ENCODE results near the gene VEGFB. TPM values are rescaled to one million over a fixed set of nuclear protein-coding genes. Genes with fewer than 3 reads are reported as not detected.

The VEGFB gene
- total RNA-seq, 1 experiment from 2014 or later = 61.7 TPM

DNA sequence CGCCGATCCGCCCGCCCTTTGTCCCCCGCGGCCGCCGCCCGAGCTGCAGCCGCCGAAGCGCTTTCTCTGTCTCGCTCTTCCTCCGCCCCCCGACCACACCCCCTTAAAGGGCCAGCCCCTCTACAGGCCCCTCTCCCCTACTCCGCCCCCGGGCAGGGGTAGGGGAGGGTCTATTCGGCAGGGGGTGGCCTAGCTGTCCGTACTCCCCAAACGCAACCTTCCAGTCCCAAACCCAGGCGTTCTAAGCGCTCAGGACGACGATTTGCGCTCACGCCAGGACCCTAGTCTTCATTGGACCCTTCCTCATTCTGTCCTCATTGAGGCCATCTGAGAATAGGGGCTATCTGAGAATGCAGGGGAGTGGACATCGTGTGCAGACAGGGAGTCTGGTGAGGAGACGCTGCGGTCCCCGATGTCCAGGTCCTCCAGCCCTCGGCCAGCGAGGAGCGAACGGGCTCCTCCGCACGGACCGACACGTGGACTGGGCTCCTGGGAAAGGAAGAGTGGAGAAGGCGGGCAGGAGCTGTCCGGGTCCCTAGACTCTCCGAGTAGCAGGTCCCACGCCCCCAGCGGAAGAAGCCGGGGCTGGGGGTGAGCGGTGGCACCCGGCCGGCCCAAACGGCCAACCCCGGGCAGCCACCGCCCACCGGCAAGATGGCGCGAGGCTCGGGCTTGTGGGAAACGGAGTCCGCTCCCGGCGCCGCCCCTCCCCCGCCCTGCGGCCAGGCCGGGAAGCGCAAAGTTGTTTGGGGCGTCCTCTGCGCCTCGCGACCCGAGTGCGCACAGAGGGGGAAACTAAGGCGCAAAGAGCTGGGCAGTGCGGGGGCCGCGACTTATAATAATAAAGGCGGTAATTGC is 12.7 kb downstream of the VEGFB start, which contains the start of gene PPP1R14B:
TSS of gene PPP1R14B (minus strand) at position 73 of the 858 bp plus-strand sequence. CDS start 270 bp downstream, outside the sequence.
- peak within 1 kb of the TSS; percentile 97 for H3K4me3 Mint-ChIP-seq (ENCODE audit: unreplicated experiment)
- intact Hi-C loops (cut with micrococcal nuclease; ENCODE audit: unreplicated experiment) = no loop called here
- Histone ChIP-seq H3K9me3 (no peaks in the 10 kb centered on the region), H3K4me3 (ENCODE audit: low read depth, low read length) (peak within 1 kb of the TSS; percentile 91), H3K36me3 (ENCODE audit: control insufficient read depth, insufficient read depth, low read length) (0 out of 2 replicates have a peak, but pooled peaks cover 3% of the 10 kb centered on the region), H3K27me3 (replicated peaks; ENCODE audit: control insufficient read depth, insufficient read depth, low read length) (no peaks in the 10 kb centered on the region), H3K4me1 (peaks cover 32% of the 10 kb centered on the region)
- TF ChIP-seq, protein P1, sequence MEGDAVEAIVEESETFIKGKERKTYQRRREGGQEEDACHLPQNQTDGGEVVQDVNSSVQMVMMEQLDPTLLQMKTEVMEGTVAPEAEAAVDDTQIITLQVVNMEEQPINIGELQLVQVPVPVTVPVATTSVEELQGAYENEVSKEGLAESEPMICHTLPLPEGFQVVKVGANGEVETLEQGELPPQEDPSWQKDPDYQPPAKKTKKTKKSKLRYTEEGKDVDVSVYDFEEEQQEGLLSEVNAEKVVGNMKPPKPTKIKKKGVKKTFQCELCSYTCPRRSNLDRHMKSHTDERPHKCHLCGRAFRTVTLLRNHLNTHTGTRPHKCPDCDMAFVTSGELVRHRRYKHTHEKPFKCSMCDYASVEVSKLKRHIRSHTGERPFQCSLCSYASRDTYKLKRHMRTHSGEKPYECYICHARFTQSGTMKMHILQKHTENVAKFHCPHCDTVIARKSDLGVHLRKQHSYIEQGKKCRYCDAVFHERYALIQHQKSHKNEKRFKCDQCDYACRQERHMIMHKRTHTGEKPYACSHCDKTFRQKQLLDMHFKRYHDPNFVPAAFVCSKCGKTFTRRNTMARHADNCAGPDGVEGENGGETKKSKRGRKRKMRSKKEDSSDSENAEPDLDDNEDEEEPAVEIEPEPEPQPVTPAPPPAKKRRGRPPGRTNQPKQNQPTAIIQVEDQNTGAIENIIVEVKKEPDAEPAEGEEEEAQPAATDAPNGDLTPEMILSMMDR (IDR thresholded peaks at IDR 0.05; ENCODE audit: insufficient read depth in 1 of 2, low read depth in 1 of 2, low read length in 1 of 2, severe bottlenecking in 1 of 2, unreplicated experiment in 1 of 2) = no peak
- BruUV-seq (replicated peaks) = no TSS peak
- ChIA-PET POLR2A (interaction anchor here (0.5 to 2.0 kb wide), 3 partner anchors 22 to 71 kb away, joined by 3 to 22 read pairs (median 4); partner anchors contain the start of genes PRDX5 and TRMT112), CTCF (interaction anchor here (0.6 to 1.5 kb wide), 7 partner anchors 10 to 1028 kb away, joined by 3 to 5 read pairs (median 3); partner anchors contain the start of gene NAA40)
- H3K4me1 Mint-ChIP-seq (ENCODE audit: low read depth, unreplicated experiment) = peaks cover 20% of the 10 kb centered on the region
- H3K9me3 Mint-ChIP-seq (ENCODE audit: unreplicated experiment) = no peaks in the 10 kb centered on the region
- DNase-seq = peak; percentile 92 to 95
- peak within 1 kb of the TSS; percentile 90 for H3K27ac Mint-ChIP-seq (ENCODE audit: unreplicated experiment)
- no peaks in the 10 kb centered on the region for H3K27me3 Mint-ChIP-seq (ENCODE audit: insufficient read depth, unreplicated experiment)
- H3K36me3 Mint-ChIP-seq (ENCODE audit: insufficient read depth, unreplicated experiment) = peaks cover 52% of the 10 kb centered on the region

DNA sequence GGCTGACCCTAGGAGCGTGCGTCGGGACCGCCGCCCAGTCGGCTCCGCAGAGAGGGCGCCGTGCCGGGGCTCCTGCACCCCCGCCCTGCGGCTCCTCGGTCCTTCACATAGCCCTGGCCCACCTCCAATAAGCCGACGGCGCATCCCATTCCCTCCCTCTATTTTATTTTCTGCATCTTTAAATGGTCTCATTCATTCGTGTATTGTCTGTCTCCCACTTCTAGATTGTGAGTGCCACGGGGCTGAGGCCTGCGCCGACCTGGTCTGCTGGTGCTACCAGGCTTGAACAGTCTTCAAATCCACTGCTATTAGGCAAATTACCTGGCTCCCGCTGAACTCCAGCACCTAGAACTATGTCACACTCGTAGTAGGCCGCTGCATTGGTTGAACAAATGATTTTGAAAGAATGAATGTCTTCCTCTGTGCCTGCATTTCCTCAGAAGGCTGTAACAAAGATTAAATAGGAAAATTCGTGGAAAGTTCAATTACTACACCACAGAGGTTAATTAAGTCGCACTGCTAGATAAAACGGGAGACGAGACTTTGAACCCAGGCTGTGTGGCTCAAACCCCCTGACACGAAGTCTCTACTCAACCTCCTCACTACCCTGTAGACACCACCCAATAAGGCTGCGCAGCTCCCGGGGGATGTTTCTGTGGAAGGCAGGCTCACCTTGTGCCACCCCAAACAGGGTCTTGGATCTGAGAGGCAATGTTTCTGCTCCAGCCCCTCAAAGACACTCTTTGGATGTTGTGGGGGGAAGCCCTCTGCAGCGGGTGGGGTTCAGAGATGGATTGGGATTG is 13.5 kb downstream of the VEGFB start:
- Histone ChIP-seq H3K4me3 (ENCODE audit: low read depth, low read length) (peak overlapping the region; percentile 91), H3K27me3 (replicated peaks; ENCODE audit: control insufficient read depth, insufficient read depth, low read length) (no peaks in the 10 kb centered on the region), H3K4me1 (peaks cover 27% of the 10 kb centered on the region), H3K9me3 (no peaks in the 10 kb centered on the region), H3K36me3 (ENCODE audit: control insufficient read depth, insufficient read depth, low read length) (0 out of 2 replicates have a peak, but pooled peaks cover 3% of the 10 kb centered on the region)
- no peak for DNase-seq
- H3K36me3 Mint-ChIP-seq (ENCODE audit: insufficient read depth, unreplicated experiment) = peaks cover 49% of the 10 kb centered on the region
- TF ChIP-seq, protein P1 (IDR thresholded peaks at IDR 0.05; ENCODE audit: insufficient read depth in 1 of 2, low read depth in 1 of 2, low read length in 1 of 2, severe bottlenecking in 1 of 2, unreplicated experiment in 1 of 2) = no peak
- POLR2A ChIA-PET = interaction anchor here (2.0 kb wide), 1 partner anchor 21 kb away, joined by 22 read pairs; no protein-coding TSS in a partner anchor
- BruUV-seq (replicated peaks) = no TSS peak
- no peaks in the 10 kb centered on the region for H3K27me3 Mint-ChIP-seq (ENCODE audit: insufficient read depth, unreplicated experiment)
- CTCF ChIA-PET = interaction anchor here (0.9 kb wide), 1 partner anchor 57 kb away, joined by 3 read pairs; no protein-coding TSS in a partner anchor
- intact Hi-C loops (cut with micrococcal nuclease; ENCODE audit: unreplicated experiment) = no loop called here
- no peak overlapping the region for H3K27ac Mint-ChIP-seq (ENCODE audit: unreplicated experiment)
- H3K4me3 Mint-ChIP-seq (ENCODE audit: unreplicated experiment) = peak overlapping the region; percentile 97
- H3K9me3 Mint-ChIP-seq (ENCODE audit: unreplicated experiment) = no peaks in the 10 kb centered on the region
- peaks cover 20% of the 10 kb centered on the region for H3K4me1 Mint-ChIP-seq (ENCODE audit: low read depth, unreplicated experiment)

- no peaks in the 10 kb centered on the region for H3K36me3 ChIP-seq (ENCODE audit: control insufficient read depth, insufficient read depth, low read length)
- TF ChIP-seq, protein P1 (IDR thresholded peaks at IDR 0.05; ENCODE audit: insufficient read depth in 1 of 2, low read depth in 1 of 2, low read length in 1 of 2, severe bottlenecking in 1 of 2, unreplicated experiment in 1 of 2) = no peak
- peaks cover 17% of the 10 kb centered on the region for H3K4me1 Mint-ChIP-seq (ENCODE audit: low read depth, unreplicated experiment)
- H3K4me3 ChIP-seq (ENCODE audit: low read depth, low read length) = no peak overlapping the region
- no peak overlapping the region for H3K4me3 Mint-ChIP-seq (ENCODE audit: unreplicated experiment)
- peaks cover 26% of the 10 kb centered on the region for H3K4me1 ChIP-seq
- no TSS peak for BruUV-seq (replicated peaks)
- H3K36me3 Mint-ChIP-seq (ENCODE audit: insufficient read depth, unreplicated experiment) = peaks cover 45% of the 10 kb centered on the region
- H3K9me3 ChIP-seq = no peaks in the 10 kb centered on the region
- H3K9me3 Mint-ChIP-seq (ENCODE audit: unreplicated experiment) = no peaks in the 10 kb centered on the region
- H3K27me3 Mint-ChIP-seq (ENCODE audit: insufficient read depth, unreplicated experiment) = no peaks in the 10 kb centered on the region
- H3K27ac Mint-ChIP-seq (ENCODE audit: unreplicated experiment) = no peak overlapping the region
- CTCF ChIA-PET = no interaction called here
- no peak for DNase-seq
- intact Hi-C loops (cut with micrococcal nuclease; ENCODE audit: unreplicated experiment) = no loop called here
- no peaks in the 10 kb centered on the region for H3K27me3 ChIP-seq (replicated peaks; ENCODE audit: control insufficient read depth, insufficient read depth, low read length)
- POLR2A ChIA-PET = no interaction called here
Observed at GRCh38 chr11:64248578-64248977, 14.2 kb downstream of the VEGFB start.
